WTC11 (cell line): Measurements from ENCODE around the gene MID2. TPM values are rescaled to one million over a fixed set of nuclear protein-coding genes. Genes with fewer than 3 reads are reported as not detected.

Experiments used
- ATAC-seq: fragments of 200-7000 bp; cut with Tn5 transposase; 2 replicates; pipeline ENCODE4 v1.10.0; 2021; ENCODE audit warnings: mild to moderate bottlenecking, moderate library complexity
- CTCF ChIA-PET: fragments of 300-600 bp; sonication (Branson Sonifier 250); formaldehyde crosslinking; loops from one replicate; lab custom pipeline; 2021; ENCODE audit warnings: antibody characterized with exemption; lab: Charles Lee
- POLR2A ChIA-PET: fragments of 350-600 bp; sonication (Branson Sonifier 250); formaldehyde crosslinking; loops from one replicate; lab custom pipeline; 2021; ENCODE audit warnings: antibody characterized with exemption; lab: Charles Lee
- DNase-seq: peaks from one replicate; pipeline ENCODE4 v3.0.0; 2021; ENCODE audit warnings: low spot score
- H3K27ac Mint-ChIP-seq: 2 replicates; pipeline ENCODE4 v1.8.0; 2021; ENCODE audit warnings: mixed read lengths
- H3K27me3 Mint-ChIP-seq: 2 replicates; pipeline ENCODE4 v1.8.0; 2021; ENCODE audit warnings: low read depth, mild to moderate bottlenecking, moderate library complexity, mixed read lengths
- H3K36me3 Mint-ChIP-seq: 2 replicates; pipeline ENCODE4 v1.8.0; 2021; ENCODE audit warnings: mixed read lengths
- H3K4me1 Mint-ChIP-seq: 2 replicates; pipeline ENCODE4 v1.8.0; 2022; ENCODE audit warnings: mixed read lengths
- H3K4me3 Mint-ChIP-seq: 2 replicates; pipeline ENCODE4 v1.8.0; 2021; ENCODE audit warnings: mild to moderate bottlenecking, moderate library complexity, mixed read lengths
- H3K9me3 Mint-ChIP-seq: 2 replicates; pipeline ENCODE4 v1.8.0; 2021; ENCODE audit warnings: mixed read lengths
- ATF1 ChIP-seq: sonication (generic); formaldehyde crosslinking; IDR thresholded peaks from 2 replicates; pipeline ENCODE4 v1.8.1; 2023; ENCODE audit warnings: mild to moderate bottlenecking, moderate library complexity, missing genetic modification reagents
- CBFB ChIP-seq: sonication (generic); formaldehyde crosslinking; IDR thresholded peaks from 2 replicates; pipeline ENCODE4 v1.8.1; 2022; ENCODE audit warnings: mild to moderate bottlenecking, low read depth, missing genetic modification reagents
- CTCF ChIP-seq: fragments of 200-600 bp; IDR thresholded peaks from 2 replicates; pipeline ENCODE4 v1.8.0; 2022; ENCODE audit warnings: antibody characterized with exemption
- E2F4 ChIP-seq: sonication (generic); formaldehyde crosslinking; IDR thresholded peaks from 2 replicates; pipeline ENCODE4 v1.8.1; 2022; ENCODE audit warnings: low read depth, mild to moderate bottlenecking, moderate library complexity, missing genetic modification reagents, borderline replicate concordance
- FOXP4 ChIP-seq: sonication (generic); formaldehyde crosslinking; IDR thresholded peaks from 2 replicates; pipeline ENCODE4 v1.8.0; 2022; ENCODE audit warnings: mild to moderate bottlenecking, missing genetic modification reagents
- HMGXB4 ChIP-seq: sonication (generic); formaldehyde crosslinking; IDR thresholded peaks from 2 replicates; pipeline ENCODE4 v1.8.1; 2023; ENCODE audit warnings: mild to moderate bottlenecking, moderate library complexity, missing genetic modification reagents
- IRF2 ChIP-seq: sonication (generic); formaldehyde crosslinking; IDR thresholded peaks from 2 replicates; pipeline ENCODE4 v1.8.0; 2022; ENCODE audit warnings: low read depth, missing genetic modification reagents, borderline replicate concordance
- JUN ChIP-seq: sonication (generic); formaldehyde crosslinking; IDR thresholded peaks from 2 replicates; pipeline ENCODE4 v1.8.0; 2023; ENCODE audit warnings: mild to moderate bottlenecking, missing genetic modification reagents
- MYBL2 ChIP-seq: sonication (generic); formaldehyde crosslinking; IDR thresholded peaks from 2 replicates; pipeline ENCODE4 v1.8.1; 2023; ENCODE audit warnings: mild to moderate bottlenecking, moderate library complexity, missing genetic modification reagents
- PRRX2 ChIP-seq: fragments of 250-450 bp; sonication (Bioruptor Pico); IDR thresholded peaks from 2 replicates; pipeline ENCODE4 v1.8.0; 2021; ENCODE audit warnings: mild to moderate bottlenecking
- ZBTB43 ChIP-seq: sonication (generic); formaldehyde crosslinking; IDR thresholded peaks from 2 replicates; pipeline ENCODE4 v1.8.1; 2023; ENCODE audit warnings: mild to moderate bottlenecking, missing genetic modification reagents
- ZNF281 ChIP-seq: sonication (generic); formaldehyde crosslinking; IDR thresholded peaks from 2 replicates; pipeline ENCODE4 v1.8.0; 2023; ENCODE audit warnings: mild to moderate bottlenecking, missing genetic modification reagents
- total RNA-seq: library from RNA; stranded (reverse); gene quantifications from 3 replicates; pipeline ENCODE4 v1.2.3, GENCODE V29; 2021

The MID2 gene
- total RNA-seq, 1 experiment from 2014 or later = 6.4 TPM

GRCh38 chrX:107878106-107878505 lies 52.4 kb downstream of the MID2 start:
- no peak overlapping the region for H3K27ac Mint-ChIP-seq
- ATAC-seq = no peak
- CTCF ChIA-PET = no interaction called here

More at GRCh38 chrX:107878106-107878505, 52.4 kb downstream of the MID2 start:
- POLR2A ChIA-PET = no interaction called here
- DNase-seq = no peak
- H3K27me3 Mint-ChIP-seq = no peaks in the 10 kb centered on the region
- H3K4me3 Mint-ChIP-seq = no peak overlapping the region
- H3K9me3 Mint-ChIP-seq = no peaks in the 10 kb centered on the region
- H3K4me1 Mint-ChIP-seq = peaks cover 8% of the 10 kb centered on the region; the same call in 1 of the 2 replicates
- 0 out of 2 replicates have a peak, but pooled peaks cover 3% of the 10 kb centered on the region for H3K36me3 Mint-ChIP-seq
- TF ChIP-seq FOXP4 (CRISPR knock-in tag) (no peak), CTCF (no peak), ZNF281 (CRISPR knock-in tag) (no peak), MYBL2 (CRISPR knock-in tag) (no peak), IRF2 (CRISPR knock-in tag) (no peak), JUN (CRISPR knock-in tag) (no peak), PRRX2 (CRISPR knock-in tag) (no peak), E2F4 (no peak), CBFB (CRISPR knock-in tag) (no peak), ATF1 (CRISPR knock-in tag) (no peak), HMGXB4 (CRISPR knock-in tag) (no peak), ZBTB43 (CRISPR knock-in tag) (no peak)
